ENCODE measurements around the gene NDUFV2. TPM values are rescaled to one million over a fixed set of nuclear protein-coding genes. Genes with fewer than 3 reads are reported as not detected.
"Not testable (repeated sequence)": the region's sequence is repeated elsewhere in the genome, so short reads cannot be mapped to it uniquely, and the experiment has no call there.

NDUFV2 gene
- polyA plus RNA-seq, 1 donor (not counting 4 experiments of a cell fraction or from before 2014, with no cell fraction given), result 202 TPM

GRCh38 chr18:9091066-9091476, 11.4 kb upstream of the NDUFV2 start:
- H3K27me3 ChIP-seq (ENCODE audit: control insufficient read depth, extremely low read depth, insufficient read depth, low read length), result no peaks in the 10 kb centered on the region
- no peak for TF ChIP-seq CTCF (optimal IDR thresholded peaks at IDR 0.05 in 1 of 3, IDR thresholded peaks at IDR 0.05 in 1 of 3, conservative IDR thresholded peaks at IDR 0.05 in 1 of 3; ENCODE audit: extremely low read depth in 1 of 3, insufficient read depth in 2 of 3, low read length in 3 of 3)
- no peak for TF ChIP-seq EZH2 (IDR thresholded peaks at IDR 0.05; ENCODE audit: low read length)
- FAIRE-seq, result no peak
- no peaks in the 10 kb centered on the region for H3K9me3 ChIP-seq (ENCODE audit: control insufficient read depth, low read depth, low read length)
- no peaks in the 10 kb centered on the region for H3K36me3 ChIP-seq (ENCODE audit: control insufficient read depth in 2 of 2, extremely low read depth in 1 of 2, insufficient read depth in 2 of 2, low read length in 2 of 2)
- H3K9ac ChIP-seq (ENCODE audit: control insufficient read depth, extremely low read depth, insufficient read depth, low read length), result no peak overlapping the region
- no peaks in the 10 kb centered on the region for H3K9me1 ChIP-seq (ENCODE audit: control insufficient read depth, extremely low read depth, insufficient read depth, low read length)
- no peak overlapping the region for H3K4me2 ChIP-seq (ENCODE audit: control insufficient read depth, extremely low read depth, insufficient read depth, low read depth, low read length)
- no peak overlapping the region for H3K27ac ChIP-seq (ENCODE audit: control insufficient read depth, insufficient read depth, low read length)
- dilution Hi-C loops (cut with MboI; ENCODE audit: extremely low pct_ligation_motif_present, low sequenced_read_pairs), result no loop called here
- no peaks in the 10 kb centered on the region for H3K4me1 ChIP-seq (ENCODE audit: control insufficient read depth, extremely low read depth, insufficient read depth, low read length)
- no peaks in the 10 kb centered on the region for H3K79me2 ChIP-seq (ENCODE audit: control insufficient read depth, insufficient read depth, low read length)
- H3K4me3 ChIP-seq (ENCODE audit: control insufficient read depth in 2 of 3, extremely low read depth in 1 of 3, insufficient read depth in 2 of 3, low read depth in 1 of 3, low read length in 3 of 3), result no peak overlapping the region
- no peak overlapping the region for H2AFZ ChIP-seq (ENCODE audit: control insufficient read depth, low read length)
- DNase-seq (ENCODE audit: low read depth, low spot score), result no peak
- no peaks in the 10 kb centered on the region for H4K20me1 ChIP-seq (ENCODE audit: control insufficient read depth, extremely low read depth, insufficient read depth, low read length)

- Histone ChIP-seq H3K79me2 (ENCODE audit: control insufficient read depth, insufficient read depth, low read length) (no peaks in the 10 kb centered on the region), H2AFZ (ENCODE audit: control insufficient read depth, low read length) (no peak overlapping the region), H3K4me1 (ENCODE audit: control insufficient read depth, extremely low read depth, insufficient read depth, low read length) (peaks cover 12% of the 10 kb centered on the region), H3K36me3 (ENCODE audit: control insufficient read depth in 2 of 2, extremely low read depth in 1 of 2, insufficient read depth in 2 of 2, low read length in 2 of 2) (no peaks in the 10 kb centered on the region), H3K9ac (ENCODE audit: control insufficient read depth, extremely low read depth, insufficient read depth, low read length) (no peak overlapping the region), H3K4me2 (ENCODE audit: control insufficient read depth, extremely low read depth, insufficient read depth, low read depth, low read length) (no peak overlapping the region), H3K9me1 (ENCODE audit: control insufficient read depth, extremely low read depth, insufficient read depth, low read length) (no peaks in the 10 kb centered on the region), H3K9me3 (ENCODE audit: control insufficient read depth, low read depth, low read length) (no peaks in the 10 kb centered on the region), H3K4me3 (ENCODE audit: control insufficient read depth in 2 of 3, extremely low read depth in 1 of 3, insufficient read depth in 2 of 3, low read depth in 1 of 3, low read length in 3 of 3) (no peak overlapping the region), H4K20me1 (ENCODE audit: control insufficient read depth, extremely low read depth, insufficient read depth, low read length) (no peaks in the 10 kb centered on the region), H3K27me3 (ENCODE audit: control insufficient read depth, extremely low read depth, insufficient read depth, low read length) (no peaks in the 10 kb centered on the region), H3K27ac (ENCODE audit: control insufficient read depth, insufficient read depth, low read length) (no peak overlapping the region)
- DNase-seq (ENCODE audit: low read depth, low spot score), result no peak
- dilution Hi-C loops (cut with MboI; ENCODE audit: extremely low pct_ligation_motif_present, low sequenced_read_pairs), result no loop called here
- TF ChIP-seq EZH2 (IDR thresholded peaks at IDR 0.05; ENCODE audit: low read length) (no peak), CTCF (optimal IDR thresholded peaks at IDR 0.05 in 1 of 3, IDR thresholded peaks at IDR 0.05 in 1 of 3, conservative IDR thresholded peaks at IDR 0.05 in 1 of 3; ENCODE audit: extremely low read depth in 1 of 3, insufficient read depth in 2 of 3, low read length in 3 of 3) (no peak)
- FAIRE-seq, result no peak
These were observed 9.8 kb upstream of the NDUFV2 start for GRCh38 chr18:9092665-9093064.

- DNase-seq (ENCODE audit: low read depth, low spot score); H2AFZ ChIP-seq (ENCODE audit: control insufficient read depth, low read length); H3K9ac ChIP-seq (ENCODE audit: control insufficient read depth, extremely low read depth, insufficient read depth, low read length); H3K9me1 ChIP-seq (ENCODE audit: control insufficient read depth, extremely low read depth, insufficient read depth, low read length); H3K4me3 ChIP-seq (ENCODE audit: control insufficient read depth in 2 of 3, extremely low read depth in 1 of 3, insufficient read depth in 2 of 3, low read depth in 1 of 3, low read length in 3 of 3); FAIRE-seq; H3K27ac ChIP-seq (ENCODE audit: control insufficient read depth, insufficient read depth, low read length); H3K9me3 ChIP-seq (ENCODE audit: control insufficient read depth, low read depth, low read length); dilution Hi-C loops (cut with MboI; ENCODE audit: extremely low pct_ligation_motif_present, low sequenced_read_pairs); H3K79me2 ChIP-seq (ENCODE audit: control insufficient read depth, insufficient read depth, low read length); H4K20me1 ChIP-seq (ENCODE audit: control insufficient read depth, extremely low read depth, insufficient read depth, low read length); H3K27me3 ChIP-seq (ENCODE audit: control insufficient read depth, extremely low read depth, insufficient read depth, low read length); H3K36me3 ChIP-seq (ENCODE audit: control insufficient read depth in 2 of 2, extremely low read depth in 1 of 2, insufficient read depth in 2 of 2, low read length in 2 of 2); H3K4me2 ChIP-seq (ENCODE audit: control insufficient read depth, extremely low read depth, insufficient read depth, low read depth, low read length): not testable (repeated sequence)
- peaks cover 14% of the 10 kb centered on the region for H3K4me1 ChIP-seq (ENCODE audit: control insufficient read depth, extremely low read depth, insufficient read depth, low read length)
These were observed 9.4 kb upstream of the NDUFV2 start for GRCh38 chr18:9093109-9093508.

Data from keratinocyte (primary cell).